Stromal cell of bone marrow (primary cell): Measurements from ENCODE around the gene ACTR3.
"Not testable (repeated sequence)": the region's sequence is repeated elsewhere in the genome, so short reads cannot be mapped to it uniquely, and the experiment has no call there.

Experiments used
- DNase-seq: peaks from one replicate; pipeline ENCODE4 v3.0.0-alpha.2; 2012; ENCODE audit warnings: low read depth

Gene ACTR3

DNA sequence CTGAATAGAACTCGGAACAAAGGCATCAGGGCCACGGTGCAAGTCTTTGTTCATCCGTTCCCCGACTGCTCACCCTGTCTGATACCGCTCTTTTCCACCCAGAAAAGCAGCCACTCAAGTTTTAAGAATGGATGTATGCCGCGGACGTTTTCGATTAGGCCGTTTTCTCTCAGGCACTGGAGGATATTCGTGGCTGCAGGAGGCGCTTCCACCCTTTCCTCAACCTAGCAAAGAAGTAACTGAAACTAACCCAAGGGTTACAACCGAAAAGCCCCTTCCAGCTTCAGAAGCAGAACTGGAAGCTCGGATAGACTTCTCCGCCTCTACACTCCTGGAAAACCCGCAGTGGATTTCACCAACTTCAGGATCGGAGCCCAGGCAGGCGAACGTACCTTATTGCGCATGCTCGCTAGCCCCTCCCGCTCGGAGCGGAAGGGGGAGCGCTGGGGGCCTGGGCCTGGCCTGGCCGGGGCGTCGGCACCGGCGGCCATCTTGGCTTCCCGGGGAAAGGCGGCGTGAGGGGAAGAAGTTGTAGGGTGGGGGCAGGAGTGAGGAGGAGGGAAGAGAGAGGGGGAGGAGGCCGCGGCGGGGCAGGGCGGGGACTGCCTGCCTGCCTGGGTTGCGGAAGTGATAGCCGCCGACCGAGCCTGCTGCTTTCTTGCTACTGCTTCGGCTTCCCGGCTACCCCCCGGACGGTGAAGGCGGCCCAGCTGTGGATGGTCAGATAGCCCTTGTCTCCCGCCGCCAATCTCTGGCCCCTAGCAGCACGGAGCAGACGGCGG is at the start of gene ACTR3:
Gene ACTR3 (plus strand): TSS at position 619 of the 782 bp plus-strand sequence. CDS start 191 bp downstream, outside the sequence.
- DNase-seq: peak; percentile 98

DNA sequence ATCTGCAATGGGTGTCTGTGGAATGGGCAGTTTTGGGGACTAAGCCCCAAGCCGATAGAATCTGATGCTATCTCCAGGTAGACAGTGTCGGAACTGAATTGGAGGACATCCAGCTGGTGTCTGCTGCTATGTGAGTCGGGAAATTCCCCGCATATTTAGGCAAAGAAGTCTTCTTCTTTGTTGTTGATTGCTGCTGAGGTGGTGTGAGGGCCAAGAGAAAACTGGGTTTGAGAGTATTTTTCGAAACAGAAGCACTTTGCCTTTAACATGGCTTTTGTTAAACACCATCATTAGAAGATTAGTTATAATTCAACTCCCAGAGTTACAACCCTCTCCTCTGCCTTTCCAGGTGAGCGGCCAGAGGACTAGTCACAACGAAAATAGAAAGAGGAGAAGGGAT is 49.4 kb upstream of the ACTR3 start:
- no peak for DNase-seq

DNA sequence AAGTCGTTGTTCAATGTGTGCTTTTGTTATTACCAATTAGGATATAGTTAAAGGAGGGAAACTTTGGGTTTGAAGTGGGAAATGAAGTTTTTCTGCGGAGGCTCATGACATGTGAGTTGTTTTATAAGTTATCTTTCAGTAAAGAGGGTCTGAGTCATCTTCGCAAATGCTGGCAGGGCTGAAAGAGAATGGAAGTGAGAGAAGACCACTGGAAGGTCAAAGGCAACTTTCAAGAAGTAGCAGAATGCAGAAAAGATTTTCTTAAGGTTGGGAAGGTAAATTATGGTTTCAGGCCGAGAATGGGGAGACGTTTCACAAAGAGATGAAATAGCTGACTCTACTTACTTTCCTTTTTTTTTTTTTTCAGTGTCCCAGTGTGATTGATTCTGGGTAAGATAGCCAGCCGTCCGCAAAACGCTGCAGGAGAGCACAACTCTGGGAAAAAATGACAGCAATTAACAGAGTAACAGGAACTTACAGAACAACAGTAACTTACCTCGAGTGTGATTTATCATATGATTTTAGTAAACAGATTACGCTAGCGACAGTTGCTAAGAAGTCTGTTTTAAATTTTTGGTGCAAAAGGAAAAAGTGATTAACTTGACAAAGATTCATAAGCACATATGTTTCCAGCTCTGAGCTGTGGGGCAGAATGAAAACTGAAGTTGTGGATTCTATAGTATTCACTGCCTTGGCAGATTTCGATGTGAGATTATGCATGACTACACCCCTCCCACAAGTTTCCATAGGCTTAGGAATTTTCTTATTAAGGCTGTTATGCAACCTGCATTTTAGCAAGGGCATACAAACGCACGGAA is 46.8 kb upstream of the ACTR3 start:
- no peak for DNase-seq

DNA sequence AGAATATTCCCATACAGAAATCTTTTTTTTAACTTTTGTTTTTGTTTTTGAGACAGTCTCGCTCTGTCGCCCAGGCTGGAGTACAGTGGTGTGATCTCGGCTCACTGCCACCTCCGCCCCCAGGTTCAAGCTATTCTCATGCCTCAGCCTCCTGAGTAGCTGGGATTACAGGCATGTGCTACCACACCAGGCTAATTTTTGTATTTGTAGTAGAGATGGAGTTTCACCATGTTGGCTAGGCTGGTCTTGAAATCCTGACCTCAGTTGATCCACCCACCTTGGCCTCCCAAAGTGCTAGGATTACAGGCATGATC is 46.2 kb upstream of the ACTR3 start:
- DNase-seq: not testable (repeated sequence)

DNA sequence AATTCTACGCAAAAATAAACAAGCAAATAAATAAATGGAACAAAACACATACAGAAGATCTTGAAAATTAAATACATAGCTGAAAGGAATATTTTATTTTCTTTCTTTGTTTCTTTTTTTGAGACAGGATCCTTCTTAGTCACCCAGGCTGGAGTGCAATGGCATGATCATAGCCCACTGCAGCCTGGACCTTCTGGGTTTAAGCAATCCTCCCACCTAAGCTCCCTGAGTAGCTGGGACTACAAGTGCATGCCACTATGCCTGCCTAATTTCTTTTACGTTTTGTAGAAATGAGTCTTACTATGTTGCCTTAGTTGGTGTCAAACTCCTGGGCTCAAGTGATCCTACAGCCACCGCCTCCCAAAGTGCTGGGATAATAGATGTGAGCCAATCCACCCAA is 44.6 kb upstream of the ACTR3 start:
- DNase-seq: no peak

DNA sequence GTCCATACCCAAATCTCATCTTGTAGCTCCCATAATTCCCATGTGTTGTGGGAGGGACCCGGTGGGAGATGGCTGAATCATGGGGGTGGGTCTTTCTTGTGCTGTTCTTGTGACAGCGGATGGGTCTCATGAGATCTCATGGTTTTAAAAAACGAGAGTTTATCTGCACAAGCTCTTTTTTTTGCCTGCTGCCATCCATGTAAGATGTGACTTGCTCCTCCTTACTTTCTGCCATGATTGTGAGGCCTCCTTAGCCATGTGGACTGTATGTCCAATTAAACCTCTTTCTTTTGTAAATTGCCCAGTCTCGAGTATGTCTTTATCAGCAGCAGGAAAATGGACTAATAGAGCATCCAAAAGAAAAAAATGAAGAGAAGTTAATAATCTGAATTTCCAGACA is 44.1 kb upstream of the ACTR3 start:
- DNase-seq: not testable (repeated sequence)

DNA sequence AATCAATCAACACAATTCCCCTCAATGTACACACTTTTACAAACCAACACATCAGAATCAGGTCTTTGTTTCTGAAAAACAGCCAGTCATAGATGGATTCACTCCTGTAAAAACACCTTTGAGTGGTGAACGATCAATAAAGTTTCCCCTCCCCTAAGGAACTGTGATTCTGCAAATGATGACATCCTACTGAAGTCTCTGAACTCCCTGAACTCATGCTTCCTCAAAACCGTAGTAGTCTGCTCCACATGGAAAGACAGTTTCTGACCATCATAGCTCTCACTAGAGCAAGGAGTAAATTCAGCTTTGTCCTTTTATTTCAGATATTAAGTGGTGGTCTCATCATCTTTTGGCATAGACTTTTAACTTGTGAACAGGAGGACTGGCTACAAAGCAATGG is 43.5 kb upstream of the ACTR3 start:
- DNase-seq: no peak

DNA sequence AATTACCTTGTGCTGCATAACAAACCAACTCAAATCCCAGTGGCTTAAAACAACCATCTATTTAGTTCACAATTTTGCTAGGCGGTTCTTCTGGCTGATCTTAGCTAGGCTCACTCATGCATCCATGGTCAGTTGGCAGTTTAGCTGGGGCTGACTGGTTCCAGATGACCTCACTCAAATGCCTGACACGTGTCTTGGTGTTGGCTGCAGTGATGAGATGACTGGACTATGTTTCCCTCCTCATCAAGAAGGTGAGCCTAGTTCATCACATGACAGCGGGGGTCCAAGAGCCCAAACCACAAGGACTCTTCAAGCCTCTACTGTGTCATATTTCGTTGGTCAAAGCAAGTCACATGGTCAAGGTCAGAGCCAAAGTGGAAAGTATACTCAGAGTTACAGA is 42.7 kb upstream of the ACTR3 start:
- peak; percentile 89 for DNase-seq

DNA sequence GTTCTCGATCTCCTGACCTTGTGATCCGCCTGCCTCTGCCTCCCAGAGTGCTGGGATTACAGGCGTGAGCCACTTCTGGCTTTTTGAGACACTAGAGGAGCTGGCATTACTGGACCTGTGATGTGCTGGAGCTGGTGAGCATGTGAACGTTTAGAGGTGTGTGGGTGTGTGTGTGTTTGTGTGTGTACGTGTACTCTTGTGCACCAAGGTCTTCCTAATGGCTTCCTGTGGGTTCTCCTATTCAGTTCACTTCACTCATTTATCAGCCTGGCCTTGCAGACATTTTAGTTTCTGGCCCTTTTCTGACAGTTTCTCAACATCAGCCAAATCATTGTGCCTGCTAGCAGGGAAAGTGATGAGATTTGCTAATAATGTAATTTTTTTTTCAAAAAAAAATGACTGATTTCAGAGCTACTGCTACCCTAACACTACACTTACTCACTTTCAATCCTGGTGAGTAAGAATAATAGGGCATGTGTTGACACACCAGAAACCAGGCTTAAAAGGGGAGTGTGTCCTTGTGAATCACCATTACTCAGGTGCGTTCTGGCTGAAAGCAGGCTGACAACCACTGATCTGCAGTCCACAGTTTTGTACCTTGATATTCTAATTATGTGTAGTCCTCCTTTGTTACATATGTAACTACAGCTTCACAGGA is 41.0 kb upstream of the ACTR3 start:
- no peak for DNase-seq

DNA sequence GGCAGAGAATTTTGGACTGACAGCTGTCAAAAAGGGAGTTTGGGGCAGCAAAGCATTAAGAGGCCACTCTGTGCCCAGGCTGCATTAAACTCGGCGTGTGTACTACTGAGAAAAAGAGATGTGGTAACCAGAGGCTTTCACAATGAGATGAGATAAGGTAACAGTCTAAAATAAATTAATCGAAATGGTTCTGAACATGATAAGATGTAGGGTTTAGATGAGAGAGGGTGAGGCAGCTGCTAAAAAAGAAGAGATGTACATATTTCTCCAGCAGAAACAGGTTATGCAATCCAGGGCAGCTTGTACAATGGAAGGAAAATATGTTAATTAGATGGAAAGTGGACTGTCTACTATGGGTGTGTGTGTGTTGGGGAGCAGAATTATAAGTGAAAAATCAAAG is 39.2 kb upstream of the ACTR3 start:
- DNase-seq: no peak

DNA sequence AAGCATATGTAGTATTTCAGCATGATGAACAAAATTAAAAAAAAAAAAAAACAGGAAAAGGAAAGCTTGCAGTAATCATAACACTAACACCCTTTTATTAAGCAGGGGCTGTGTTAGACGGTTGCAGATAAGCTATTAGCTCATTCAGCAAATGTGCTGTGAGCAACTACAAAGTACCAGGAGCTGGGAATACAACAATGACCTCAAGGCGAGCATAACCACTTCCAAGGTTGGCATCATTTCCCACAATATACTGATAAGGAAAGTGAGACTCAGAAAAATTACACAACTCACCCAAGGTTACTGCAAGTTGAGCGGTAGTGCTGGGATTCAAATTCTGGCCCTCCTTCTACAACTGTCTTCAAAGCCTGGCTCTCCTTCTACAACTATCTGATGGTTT is 38.2 kb upstream of the ACTR3 start:
- DNase-seq: no peak

DNA sequence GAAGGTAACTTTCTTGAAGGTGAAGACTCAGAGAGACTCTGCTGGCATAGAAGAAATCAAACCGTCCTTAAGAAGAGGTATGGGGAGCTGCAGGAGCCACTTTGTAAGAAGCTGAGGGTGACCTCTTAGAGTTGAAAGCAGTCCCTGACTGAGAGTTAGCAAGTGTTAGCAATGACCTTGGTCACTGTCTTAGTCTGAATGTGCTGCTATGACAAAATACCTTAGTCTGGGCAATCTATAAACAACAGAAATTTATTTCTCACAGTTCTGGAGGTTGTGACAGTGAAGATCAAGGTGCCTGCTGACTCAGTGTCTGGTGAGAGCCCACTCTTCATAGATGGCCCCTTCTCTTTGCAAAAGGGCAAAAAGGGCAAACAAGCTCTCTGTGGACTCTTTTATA is 35.7 kb upstream of the ACTR3 start:
- no peak for DNase-seq

DNA sequence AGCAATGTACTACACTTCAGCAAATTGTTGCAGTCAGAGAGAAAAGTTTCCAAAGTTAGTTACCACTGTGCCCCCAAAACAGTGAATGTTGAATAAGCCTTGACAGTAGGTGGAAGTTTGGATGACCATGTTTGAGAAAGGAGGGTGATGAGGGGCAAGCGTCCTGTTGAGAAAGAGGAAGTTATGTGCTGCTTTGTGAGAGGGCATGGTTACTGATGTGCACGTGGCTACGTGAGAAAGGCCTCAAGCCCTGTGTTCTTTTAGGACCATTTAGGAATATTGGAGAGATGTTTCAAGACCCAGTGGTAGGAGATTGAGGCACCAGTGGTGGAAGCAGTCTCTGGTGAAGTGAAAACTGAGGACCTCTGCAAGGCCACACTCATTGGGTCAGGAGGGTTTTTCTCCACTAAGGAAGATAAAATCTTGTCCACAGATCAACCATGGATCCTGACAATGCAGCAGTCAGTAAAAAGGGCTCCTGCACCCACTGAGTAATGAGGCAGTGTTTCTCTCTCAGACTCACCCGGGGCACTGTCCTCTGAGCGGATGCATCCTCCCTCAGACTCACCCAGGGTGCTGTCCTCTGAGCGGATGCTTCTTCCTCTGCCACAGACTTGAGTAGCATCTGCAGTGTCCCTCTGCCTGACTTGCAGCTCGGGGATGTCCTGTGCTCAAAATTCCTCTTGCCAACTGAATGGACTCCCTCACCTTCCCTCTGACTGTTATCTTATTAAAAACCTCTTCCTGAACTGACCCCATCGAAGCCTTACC is 34.7 kb upstream of the ACTR3 start:
- no peak for DNase-seq

DNA sequence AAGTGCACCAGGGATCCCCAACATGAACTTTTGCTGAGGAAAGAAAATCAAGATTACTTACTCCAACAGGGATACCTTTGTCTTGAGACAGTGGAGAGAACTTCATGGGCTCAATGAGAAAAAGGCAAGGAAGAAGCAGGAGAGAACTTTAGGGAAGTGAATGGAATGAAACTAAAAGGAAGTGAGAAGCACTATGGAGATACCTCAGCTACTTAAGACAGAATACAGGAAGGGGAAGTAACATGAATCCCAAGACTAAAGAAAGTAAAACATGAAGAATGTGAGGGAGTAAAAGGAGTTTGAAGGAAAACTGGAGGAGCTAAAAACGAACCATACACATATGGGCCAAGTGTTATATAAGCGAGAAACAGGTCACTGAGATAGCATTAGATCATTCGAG is 32.4 kb upstream of the ACTR3 start:
- DNase-seq: no peak

DNA sequence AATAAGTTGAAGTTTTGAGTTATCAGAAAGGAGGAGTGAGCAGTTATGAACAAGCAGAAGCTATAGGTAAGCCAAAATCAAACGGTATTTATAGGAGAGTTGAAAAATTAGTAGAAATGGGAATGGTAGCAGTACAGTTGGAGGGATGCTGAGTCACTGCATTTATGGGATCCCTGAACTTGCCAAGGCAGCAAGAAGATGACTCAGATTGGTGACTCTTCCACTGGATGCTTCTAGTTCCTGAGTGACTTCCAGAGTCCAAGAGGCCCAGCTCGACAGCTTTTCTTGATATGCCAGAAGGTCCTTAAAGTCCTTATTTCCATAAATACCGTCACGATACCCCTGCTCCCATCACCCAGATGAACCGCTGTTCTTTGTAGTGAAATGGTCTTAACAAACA is 31.1 kb upstream of the ACTR3 start:
- DNase-seq: peak; percentile 94

DNA sequence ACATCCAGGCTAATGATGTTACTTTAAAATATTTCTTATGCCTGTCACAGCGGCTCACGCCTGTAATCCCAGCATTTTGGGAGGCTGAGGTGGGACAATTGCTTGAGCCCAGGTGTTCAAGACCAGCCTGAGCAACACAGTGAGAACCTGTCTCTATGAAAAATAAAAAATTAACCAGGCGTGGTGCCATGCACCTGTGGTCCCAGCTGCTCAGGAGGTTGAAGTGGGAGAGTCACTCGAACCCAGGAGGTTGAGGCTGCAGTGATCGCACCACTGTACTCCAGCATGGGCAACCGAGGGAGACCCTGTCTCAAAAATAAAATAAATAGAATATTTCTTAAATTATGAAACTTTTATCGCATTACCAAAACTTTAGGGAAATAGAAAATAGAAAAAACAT is 28.1 kb upstream of the ACTR3 start:
- DNase-seq: no peak

DNA sequence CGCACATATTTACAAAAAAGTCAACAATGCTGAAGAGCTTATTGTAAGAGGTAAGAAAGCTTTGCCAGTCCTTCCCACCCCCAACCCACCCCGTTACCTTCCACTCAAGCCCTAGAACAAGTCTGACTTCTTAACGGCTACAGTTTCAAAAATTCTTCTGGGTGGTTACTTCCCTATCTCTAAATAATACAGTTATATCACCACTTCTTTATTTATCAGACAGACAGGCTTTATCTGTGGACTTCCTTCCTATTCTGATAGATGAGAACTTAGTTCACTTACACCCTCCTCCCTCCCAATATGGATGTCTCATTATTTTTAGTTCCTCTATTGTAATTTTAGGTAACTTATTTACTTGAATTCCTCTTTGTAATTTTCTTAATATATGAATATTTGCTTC is 26.7 kb upstream of the ACTR3 start:
- no peak for DNase-seq

DNA sequence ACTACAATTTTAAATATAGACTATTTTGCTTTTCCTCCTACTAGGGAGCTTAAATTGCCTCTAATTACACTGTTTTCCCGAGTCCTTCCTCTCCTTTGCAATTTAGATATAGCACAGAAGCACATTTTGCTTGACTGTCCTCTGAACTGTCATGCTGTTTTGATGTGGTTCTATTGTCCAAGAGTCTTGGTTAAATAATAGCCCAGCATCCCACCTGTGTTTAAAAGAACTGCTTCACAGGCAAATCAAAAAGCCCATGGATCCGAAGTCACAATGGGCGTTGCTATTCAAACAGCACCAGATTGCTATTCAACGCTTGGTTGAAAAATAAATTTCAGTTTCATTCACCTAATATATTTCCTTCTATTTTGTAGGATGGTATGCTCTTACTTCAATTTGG is 22.3 kb upstream of the ACTR3 start:
- no peak for DNase-seq

DNA sequence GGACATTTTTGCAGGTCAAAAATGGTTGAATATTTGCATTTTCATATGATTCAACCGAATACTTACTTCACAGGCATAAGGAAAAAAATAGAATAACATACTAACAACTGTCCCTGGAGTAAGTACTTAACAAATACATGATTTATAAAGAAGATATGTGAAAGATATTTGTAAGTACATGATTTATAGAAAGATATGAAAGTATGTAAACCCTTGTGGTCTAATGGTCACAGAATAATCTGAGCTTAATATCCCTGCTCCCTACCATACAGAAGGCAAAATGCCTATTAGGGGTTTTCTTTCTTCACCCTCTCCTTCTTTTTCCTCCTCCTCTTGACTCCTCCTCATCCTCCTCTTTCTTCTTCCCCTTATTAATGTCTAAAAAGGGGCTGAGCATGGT is 20.6 kb upstream of the ACTR3 start:
- no peak for DNase-seq

DNA sequence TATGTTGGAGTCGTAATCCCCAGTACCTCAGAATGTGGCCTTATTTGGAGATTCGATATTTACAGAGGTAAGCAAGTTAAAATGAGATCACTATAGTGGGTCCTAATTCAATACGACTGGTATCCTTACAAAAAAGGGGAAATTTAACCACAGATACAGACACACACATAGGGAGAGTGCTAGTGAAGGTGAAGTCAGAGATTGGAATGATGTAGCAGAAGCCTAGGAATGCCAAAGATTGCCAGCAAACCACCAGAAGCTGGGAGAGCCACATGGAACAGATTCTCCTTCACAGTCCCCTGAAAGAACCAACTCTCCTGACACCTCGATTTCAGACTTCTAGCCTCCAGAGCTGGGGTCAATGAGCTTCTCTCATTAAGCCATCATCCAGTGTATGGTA is 17.7 kb upstream of the ACTR3 start:
- DNase-seq: no peak

DNA sequence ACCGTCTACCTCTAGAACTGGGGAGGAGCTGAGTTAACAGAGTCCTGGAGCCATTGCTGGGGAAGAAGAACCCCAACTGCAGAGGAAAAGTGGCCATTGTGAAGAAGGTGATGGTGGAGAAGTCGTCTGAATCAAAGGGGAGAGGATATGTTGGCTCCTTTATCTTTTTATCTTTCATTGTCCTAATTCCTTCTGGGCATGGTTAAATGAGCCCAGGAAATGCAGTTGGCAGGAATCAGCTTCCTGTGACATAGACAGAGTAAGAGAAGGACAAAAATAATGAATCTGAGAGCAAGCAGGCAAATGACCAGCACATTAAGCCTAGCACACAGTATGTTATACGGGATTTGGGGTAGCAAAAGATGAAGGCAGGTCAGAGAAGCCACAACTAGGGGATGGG is 16.0 kb upstream of the ACTR3 start:
- DNase-seq: no peak

DNA sequence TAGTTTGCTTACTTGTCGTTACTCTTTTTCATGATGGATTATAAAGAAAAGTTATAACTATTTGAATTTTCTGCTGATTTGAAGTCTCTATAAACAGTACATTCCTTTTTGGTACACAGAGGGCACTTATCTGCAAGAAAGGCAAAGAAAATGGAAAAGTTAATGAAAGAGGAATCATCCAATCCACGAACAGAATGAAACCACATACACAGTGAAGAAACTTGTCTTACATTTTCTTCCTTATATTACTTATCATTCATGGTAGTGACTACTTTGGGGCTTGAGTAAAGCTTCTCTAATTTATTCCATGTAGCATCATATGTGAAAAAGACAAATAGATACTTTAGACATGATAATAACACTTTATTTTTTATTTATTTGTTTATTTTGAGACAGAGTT is 14.8 kb upstream of the ACTR3 start:
- DNase-seq: no peak
